ENCODE measurements around the gene KCNJ16.

The KCNJ16 gene

DNA sequence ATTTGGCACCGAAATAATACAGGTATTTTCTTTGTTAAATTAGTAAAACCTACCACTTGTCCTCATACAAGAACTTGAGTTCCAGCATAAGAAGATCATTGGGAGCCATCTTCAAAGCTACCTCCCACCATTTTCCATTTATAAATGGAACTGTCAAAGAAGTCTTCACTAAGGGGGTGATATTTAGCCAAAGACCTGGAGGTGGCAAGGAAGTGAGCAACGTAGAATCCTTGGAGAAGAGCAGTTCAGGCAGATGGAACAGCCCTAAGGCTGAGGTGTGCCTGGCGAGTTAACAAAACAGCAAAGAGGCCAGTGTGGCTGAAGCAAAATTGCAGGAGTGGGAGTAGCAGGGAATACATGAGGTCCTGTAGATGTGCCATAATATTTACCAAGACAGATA, 1.8 kb downstream of the KCNJ16 start:
- no peak overlapping the region for H3K27ac ChIP-seq
- no peak for TF ChIP-seq ZFX (IDR thresholded peaks at IDR 0.05)
- TF ChIP-seq, protein P1, sequence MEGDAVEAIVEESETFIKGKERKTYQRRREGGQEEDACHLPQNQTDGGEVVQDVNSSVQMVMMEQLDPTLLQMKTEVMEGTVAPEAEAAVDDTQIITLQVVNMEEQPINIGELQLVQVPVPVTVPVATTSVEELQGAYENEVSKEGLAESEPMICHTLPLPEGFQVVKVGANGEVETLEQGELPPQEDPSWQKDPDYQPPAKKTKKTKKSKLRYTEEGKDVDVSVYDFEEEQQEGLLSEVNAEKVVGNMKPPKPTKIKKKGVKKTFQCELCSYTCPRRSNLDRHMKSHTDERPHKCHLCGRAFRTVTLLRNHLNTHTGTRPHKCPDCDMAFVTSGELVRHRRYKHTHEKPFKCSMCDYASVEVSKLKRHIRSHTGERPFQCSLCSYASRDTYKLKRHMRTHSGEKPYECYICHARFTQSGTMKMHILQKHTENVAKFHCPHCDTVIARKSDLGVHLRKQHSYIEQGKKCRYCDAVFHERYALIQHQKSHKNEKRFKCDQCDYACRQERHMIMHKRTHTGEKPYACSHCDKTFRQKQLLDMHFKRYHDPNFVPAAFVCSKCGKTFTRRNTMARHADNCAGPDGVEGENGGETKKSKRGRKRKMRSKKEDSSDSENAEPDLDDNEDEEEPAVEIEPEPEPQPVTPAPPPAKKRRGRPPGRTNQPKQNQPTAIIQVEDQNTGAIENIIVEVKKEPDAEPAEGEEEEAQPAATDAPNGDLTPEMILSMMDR (conservative IDR thresholded peaks at IDR 0.05), result no peak

DNA sequence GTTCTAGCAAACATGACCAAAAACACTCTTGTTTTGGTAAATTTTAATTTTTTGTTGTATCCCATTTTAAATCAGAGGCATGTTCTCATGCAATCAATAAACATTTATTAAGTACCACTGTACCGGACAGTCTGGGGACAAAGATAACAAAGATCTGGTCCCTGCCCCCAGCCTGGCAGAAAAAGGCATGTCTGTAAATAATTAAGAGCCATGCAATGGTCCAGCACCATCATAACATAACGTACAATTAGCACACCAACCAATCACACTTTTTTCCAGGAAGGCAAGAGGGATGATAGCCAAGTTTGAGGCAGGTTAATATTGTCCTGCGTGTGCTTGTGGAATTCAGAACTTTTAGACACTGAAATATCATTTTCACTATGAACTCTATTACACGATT, 3.5 kb downstream of the KCNJ16 start:
- no peak overlapping the region for H3K27ac ChIP-seq
- no peak for TF ChIP-seq ZFX (IDR thresholded peaks at IDR 0.05)
- TF ChIP-seq, protein P1 (conservative IDR thresholded peaks at IDR 0.05), result no peak

DNA sequence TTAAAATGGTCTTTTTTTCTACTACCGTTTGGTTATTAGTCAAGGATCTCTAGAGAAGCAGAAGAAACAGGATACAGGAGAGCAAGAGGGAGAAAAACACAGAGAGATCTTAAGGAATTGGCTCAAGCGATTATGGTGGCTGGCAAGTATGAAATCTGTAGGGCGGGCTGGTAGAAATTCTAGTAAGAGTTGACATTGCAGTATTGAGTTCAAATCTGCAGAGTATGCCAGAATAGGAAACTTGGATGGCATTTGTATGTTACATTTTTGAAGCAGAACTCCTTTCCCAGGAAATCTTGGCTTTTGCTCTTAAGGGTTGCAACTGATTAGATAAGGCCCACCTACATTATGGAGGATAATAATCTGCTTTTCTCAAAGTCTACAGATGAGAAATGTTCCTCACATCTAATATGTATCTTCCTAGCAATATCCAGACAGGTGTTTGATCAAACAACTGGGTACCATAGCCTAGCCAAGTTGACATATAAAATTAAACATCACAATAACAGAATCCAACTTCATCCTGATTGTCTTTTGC, 4.0 kb downstream of the KCNJ16 start:
- no peak overlapping the region for H3K27ac ChIP-seq
- TF ChIP-seq, protein P1 (conservative IDR thresholded peaks at IDR 0.05), result no peak
- no peak for TF ChIP-seq ZFX (IDR thresholded peaks at IDR 0.05)

DNA sequence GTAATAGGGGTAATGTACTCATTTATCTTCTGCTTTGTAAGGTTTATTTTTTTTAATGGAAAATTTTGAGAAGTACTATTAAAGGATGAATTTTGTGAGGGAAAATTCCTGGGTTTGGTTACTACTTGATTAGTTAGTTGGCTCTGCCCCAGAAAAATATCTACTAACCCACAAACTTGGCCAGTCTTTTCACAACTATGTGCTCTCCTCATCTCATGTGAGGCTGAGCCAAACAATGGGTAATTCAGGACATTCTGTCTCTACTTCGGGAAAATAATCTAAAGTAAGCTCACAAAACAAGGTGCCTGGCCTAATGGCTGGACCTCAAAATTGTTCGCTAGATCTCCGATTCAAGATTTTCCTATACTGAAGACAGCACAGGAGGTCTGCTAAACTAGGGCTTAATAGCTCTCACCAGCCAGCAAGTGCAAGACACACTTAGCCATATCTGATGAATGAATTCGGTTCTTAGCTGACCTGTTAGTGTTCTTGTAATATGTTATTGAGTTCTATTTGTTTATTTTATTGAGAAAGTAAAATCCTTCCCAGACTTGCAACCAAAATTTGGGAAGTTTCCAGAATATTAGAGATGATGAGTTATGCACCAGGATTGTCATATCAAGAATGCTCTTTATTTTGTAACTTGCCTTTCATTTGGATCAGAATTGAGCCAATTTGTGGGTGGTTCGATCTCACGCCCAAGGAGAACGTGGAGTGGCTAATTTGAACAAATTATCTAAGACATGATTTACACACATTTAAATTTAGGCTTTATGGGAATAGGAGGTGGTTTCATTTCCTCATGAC, 5.7 kb downstream of the KCNJ16 start:
- TF ChIP-seq, protein P1 (conservative IDR thresholded peaks at IDR 0.05), result no peak
- no peak for TF ChIP-seq ZFX (IDR thresholded peaks at IDR 0.05)

DNA sequence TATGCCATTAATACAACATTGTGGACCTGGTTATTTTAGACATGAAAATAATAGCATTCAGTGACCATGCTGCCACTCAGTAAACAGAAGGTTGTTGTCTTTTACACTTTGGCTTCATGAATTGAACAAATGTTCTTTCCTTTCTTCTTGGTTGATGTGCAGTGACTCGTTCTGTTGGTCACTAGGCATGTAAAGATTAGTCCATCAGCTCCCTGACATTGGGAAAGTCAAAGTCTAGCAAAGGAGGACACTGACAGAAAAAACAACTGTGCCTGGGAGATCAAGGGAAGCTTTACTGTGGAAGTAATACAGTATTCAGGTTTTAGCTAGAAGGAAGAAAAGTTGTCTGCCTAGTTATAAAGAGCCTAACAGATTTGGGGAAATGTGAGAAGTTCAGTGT, 6.9 kb downstream of the KCNJ16 start:
- no peak for TF ChIP-seq ZFX (IDR thresholded peaks at IDR 0.05)
- TF ChIP-seq, protein P1 (conservative IDR thresholded peaks at IDR 0.05), result no peak
- H3K27ac ChIP-seq, result no peak overlapping the region

More for the DNA sequence above, 5.7 kb downstream of the KCNJ16 start:
- H3K27ac ChIP-seq, result no peak overlapping the region

DNA sequence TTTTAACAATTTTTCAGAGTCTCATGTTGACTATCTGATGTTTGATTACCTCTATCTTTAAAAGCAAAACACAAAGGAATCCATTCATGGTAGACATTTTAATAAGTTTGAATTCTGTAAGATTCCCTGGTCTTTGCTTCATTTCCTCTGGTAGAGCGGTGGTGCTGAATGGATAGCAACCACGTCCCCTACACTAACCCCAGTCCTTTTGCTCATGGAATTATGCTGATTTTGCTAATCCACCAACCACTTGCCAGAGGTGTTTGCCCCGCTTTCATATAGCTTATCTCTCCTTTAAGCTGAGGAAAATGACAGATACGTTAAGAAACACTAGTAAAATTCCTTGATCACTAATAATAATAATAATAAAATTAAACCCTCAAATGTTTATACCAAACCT, 9.5 kb downstream of the KCNJ16 start:
- TF ChIP-seq, protein P1 (conservative IDR thresholded peaks at IDR 0.05), result no peak
- TF ChIP-seq ZFX (IDR thresholded peaks at IDR 0.05), result no peak
- no peak overlapping the region for H3K27ac ChIP-seq

DNA sequence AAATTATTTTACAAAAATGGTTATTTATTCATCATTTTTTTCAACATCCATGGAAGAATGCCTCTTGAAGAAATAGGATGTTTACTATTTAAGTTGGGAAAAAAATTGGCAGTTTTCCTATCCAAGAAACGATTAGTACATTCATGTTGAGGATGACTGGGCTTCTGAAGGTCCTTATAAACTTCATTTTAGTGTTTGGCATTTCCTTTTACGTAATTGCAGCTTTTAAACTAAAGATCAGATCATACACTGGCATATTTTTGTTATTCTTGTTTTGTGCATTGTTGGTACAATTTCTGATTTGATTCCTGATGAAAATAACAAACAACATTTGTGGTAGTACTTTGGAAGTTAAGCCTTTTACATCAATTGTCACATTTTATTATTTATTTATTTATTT, 11.5 kb downstream of the KCNJ16 start:
- TF ChIP-seq, protein P1 (conservative IDR thresholded peaks at IDR 0.05), result no peak
- TF ChIP-seq ZFX (IDR thresholded peaks at IDR 0.05), result no peak
- no peak overlapping the region for H3K27ac ChIP-seq
